HG03064 (cell line): ENCODE measurements around the gene EXD3.

Experiments used
- ATAC-seq: cut with Tn5 transposase; IDR thresholded peaks from one replicate; pipeline ENCODE4 v1.9.1; 2021; ENCODE audit warnings: low read depth; ENCODE audit not compliant: unreplicated experiment

Gene EXD3

GRCh38 chr9:137447722-137448601 is 25.0 kb upstream of the EXD3 start:
- ATAC-seq = no peak

- ATAC-seq = no peak
These were observed 24.0 kb upstream of the EXD3 start for GRCh38 chr9:137446851-137447471.

- ATAC-seq = no peak
These were observed 23.0 kb upstream of the EXD3 start for GRCh38 chr9:137445930-137446431.

- no peak for ATAC-seq
These were observed 22.4 kb upstream of the EXD3 start for GRCh38 chr9:137445275-137445807.

GRCh38 chr9:137444106-137444790 is 21.3 kb upstream of the EXD3 start:
- ATAC-seq = no peak

GRCh38 chr9:137441935-137442321 is 19.0 kb upstream of the EXD3 start:
- no peak for ATAC-seq

- ATAC-seq = no peak
These were observed 18.4 kb upstream of the EXD3 start, which contains the start of gene ENTPD8 for GRCh38 chr9:137441289-137441934. TSS of gene ENTPD8 (minus strand) at chr9:137441357. CDS start at chr9:137438285, 3,072 bp downstream.

- no peak for ATAC-seq
These were observed 16.3 kb upstream of the EXD3 start for GRCh38 chr9:137439158-137439714.

- ATAC-seq = no peak
These were observed 15.7 kb upstream of the EXD3 start for GRCh38 chr9:137438591-137439157.

- no peak for ATAC-seq
These were observed 15.0 kb upstream of the EXD3 start for GRCh38 chr9:137437691-137438590.

GRCh38 chr9:137436761-137437600 is 14.0 kb upstream of the EXD3 start:
- ATAC-seq = no peak

GRCh38 chr9:137435980-137436760 is 13.2 kb upstream of the EXD3 start:
- ATAC-seq = no peak

GRCh38 chr9:137435381-137435891 is 12.5 kb upstream of the EXD3 start:
- ATAC-seq = no peak

GRCh38 chr9:137434498-137435380 is 11.8 kb upstream of the EXD3 start:
- ATAC-seq = no peak

GRCh38 chr9:137433916-137434431 is 11.0 kb upstream of the EXD3 start:
- no peak for ATAC-seq
